ENCODE measurements around the gene CCND1.

GRCh38 chr11:69656536-69657455 lies 15.8 kb downstream of the CCND1 start:
- TF ChIP-seq POLR2A (IDR thresholded peaks at IDR 0.05; ENCODE audit: low read length) (no peak), GATA1 (IDR thresholded peaks at IDR 0.05; ENCODE audit: low read depth, low read length) (no peak)

Data from erythroblast (primary cell).